Stimulated activated CD8-positive, alpha-beta memory T cell treated with anti-CD3 and anti-CD28 coated beads, Interleukin-7, amount 100 ng/mL, for 48 hours (primary cell): Measurements from ENCODE around the gene LCOR.

Source experiments
- DNase-seq, 2 donors: peaks; one replicate each; pipeline ENCODE4 v3.0.0-alpha.2; 2020; ENCODE audit warnings: low read depth in 1 of 2; ENCODE audit errors: extremely low read depth in 1 of 2

The LCOR gene

DNA sequence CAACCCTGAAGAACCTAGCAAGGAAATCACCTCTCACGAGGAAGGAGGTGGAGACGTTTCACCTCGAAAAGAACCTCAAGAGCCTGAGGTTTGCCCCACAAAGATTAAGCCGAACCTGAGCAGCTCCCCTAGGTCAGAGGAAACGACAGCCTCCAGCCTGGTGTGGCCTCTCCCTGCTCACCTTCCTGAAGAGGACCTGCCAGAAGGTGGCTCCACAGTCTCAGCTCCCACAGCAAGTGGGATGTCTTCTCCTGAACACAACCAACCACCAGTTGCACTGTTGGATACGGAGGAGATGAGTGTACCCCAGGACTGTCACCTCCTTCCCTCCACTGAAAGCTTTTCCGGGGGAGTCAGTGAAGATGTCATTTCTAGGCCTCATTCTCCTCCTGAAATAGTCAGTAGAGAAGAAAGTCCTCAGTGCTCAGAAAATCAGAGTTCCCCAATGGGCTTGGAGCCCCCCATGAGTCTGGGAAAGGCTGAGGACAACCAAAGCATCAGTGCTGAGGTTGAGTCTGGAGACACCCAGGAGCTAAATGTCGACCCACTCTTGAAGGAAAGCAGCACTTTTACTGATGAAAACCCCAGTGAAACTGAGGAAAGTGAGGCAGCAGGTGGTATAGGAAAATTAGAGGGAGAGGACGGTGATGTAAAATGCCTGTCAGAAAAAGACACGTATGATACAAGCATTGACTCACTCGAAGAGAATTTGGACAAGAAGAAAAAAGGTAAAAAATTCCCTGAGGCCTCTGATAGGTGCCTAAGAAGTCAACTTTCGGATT lies 150.2 kb downstream of the LCOR start:
- no peak for DNase-seq

DNA sequence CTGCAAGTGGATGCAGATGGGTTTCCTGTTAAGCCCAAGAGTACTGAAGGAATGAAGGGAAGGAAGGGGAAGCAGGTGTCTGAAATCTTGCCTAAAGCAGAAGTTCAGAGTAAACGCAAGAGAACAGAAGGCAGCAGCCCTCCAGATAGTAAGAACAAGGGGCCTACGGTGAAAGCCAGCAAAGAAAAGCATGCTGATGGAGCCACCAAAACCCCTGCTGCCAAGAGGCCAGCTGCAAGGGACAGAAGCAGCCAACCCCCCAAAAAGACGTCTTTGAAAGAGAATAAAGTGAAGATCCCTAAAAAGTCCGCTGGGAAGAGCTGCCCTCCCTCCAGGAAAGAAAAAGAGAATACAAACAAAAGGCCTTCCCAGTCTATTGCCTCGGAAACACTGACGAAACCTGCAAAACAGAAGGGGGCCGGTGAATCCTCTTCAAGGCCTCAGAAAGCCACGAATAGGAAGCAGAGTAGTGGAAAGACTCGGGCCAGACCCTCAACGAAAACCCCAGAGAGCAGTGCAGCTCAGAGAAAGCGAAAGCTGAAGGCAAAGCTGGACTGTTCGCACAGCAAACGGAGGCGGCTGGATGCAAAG lies 152.5 kb downstream of the LCOR start:
- DNase-seq, result no peak

DNA sequence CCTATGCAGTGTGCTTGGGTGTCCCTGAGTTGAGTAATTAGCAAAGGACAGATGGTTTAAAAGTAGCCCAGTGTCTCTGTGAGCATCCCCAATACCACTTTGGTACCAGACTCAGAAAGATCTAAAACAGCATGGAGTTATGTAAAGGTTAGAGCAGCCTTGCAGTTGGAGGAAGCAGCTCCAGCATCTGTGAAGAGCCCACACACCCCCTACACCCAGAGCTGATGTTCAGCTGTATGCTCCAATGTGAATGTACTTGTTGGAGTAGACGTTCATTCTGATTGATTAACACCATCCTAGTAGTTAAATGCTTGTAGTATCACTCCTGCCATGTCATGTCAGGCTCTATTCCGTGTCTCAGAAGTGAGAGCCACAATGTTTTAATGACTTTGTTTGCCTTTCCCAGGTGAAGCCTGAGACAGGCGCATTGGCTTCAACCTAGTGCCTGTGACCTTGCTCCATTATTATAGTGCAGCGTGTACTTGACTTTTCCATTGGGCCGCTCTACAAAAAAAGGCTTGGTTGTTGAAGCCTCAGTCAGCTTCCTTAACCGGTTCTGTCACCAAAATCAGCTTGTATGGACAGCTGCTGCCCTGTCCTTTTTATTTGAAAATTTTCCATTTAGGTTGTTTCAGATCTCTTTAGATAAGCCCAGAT lies 154.2 kb downstream of the LCOR start:
- no peak for DNase-seq

DNA sequence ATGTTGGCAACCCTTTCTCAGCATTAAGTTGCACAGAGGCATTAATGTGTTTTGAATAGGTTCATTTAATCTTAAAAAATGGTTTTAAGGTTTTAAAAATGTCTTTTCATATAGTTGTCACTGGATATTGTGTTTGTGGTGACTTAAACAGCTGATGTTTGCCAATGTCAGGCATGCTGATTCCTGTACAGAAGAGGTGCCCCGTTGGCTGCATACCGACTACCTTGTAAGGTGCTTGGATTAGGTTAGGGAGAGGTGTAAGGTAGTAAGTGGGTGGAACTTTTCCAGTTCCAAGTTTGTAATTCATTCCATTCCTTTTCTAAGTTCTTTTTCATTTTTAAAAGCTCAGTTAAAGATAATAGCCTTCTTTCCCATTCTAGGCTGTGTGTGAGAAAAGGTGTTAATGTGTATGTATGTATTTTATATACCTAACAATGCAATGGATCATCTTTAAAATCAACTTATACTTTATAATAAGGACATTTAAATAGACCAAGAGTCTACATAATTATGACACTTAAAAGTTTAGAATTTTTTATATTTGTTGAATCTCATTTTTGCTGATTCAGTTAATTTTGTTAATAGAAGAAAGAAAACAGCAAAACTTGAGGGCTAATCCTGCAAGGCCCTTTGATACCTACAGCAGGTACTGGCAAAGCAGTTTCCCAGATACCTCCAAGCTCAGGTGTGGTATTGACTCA lies 155.2 kb downstream of the LCOR start:
- no peak for DNase-seq

DNA sequence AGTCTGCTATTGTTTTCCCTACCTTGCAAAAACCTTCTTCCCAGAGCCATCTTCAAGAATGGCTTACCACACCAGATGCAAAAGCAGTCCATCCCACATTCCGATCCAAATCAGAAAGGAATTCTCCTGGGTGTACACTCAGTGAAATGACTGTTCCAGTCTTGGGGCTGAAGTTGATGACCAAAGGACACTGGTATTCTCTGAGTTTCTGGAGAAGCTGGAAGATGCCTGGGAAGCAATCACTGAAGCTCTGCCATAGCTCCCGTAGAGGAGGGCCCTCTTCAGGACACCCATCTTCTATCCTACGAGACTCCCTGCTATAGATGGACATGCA lies 155.7 kb downstream of the LCOR start:
- no peak for DNase-seq

DNA sequence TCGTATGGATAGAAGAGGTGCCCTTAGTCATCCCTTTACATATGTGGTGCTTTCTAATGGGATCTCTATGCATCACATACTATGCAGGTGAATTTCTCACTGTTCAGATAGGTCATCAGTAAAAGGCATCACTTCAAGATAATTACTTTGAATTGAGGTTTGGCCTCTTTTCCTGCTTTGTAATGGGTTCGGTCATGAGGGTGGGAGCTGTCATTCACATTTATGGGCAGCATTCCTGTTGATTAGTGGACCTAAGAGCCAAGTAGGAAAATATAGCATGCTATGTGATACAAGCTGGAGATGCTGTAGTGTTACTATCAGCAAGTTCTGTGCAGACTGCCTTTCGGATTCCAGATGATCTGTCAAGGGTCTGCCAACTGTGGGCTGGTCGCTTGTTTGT lies 156.3 kb downstream of the LCOR start:
- DNase-seq, result no peak

DNA sequence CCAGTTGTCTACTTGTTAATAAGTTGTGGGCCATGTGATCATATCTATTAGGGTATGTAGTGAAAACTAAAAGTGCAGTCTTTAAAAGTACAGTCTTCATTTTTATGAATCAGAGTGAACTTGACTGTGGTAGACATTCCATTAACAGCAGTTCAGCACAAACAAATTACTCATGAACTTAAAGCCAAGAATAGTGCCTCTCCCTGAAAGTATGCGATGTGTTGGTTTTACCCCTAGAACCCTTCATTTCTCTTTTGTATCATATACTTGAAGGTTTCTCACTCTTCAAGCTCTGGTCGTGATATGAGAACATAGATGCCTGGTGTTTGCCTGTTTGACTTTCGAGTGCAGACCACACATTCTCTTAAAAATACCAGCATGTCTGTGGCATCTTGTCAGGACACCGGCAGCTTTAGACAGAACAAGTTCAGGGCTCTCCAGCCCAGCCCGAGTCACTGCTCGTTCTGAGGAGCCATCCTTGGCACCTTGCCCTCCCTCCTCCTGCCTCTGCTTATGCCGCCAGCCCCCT lies 159.3 kb downstream of the LCOR start:
- no peak for DNase-seq

DNA sequence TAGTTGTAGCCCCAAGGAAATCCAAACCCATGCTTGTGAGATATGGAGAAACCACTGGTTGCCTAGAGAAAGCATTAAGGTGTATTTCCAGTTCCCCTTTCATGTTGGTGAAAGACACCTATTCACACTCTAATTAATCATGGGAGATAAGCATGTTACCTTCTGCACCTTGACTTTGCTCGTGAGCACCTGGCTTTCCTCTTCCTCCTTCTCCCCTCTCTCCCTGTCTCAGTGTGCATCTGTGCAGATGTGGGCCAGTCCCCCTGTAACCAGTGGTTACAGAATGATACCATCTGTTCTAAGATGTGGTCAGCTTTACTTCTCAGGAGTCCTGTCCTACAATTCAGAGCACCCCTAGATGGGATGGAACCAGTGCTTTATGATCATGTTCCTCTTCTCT lies 160.6 kb downstream of the LCOR start:
- no peak for DNase-seq

DNA sequence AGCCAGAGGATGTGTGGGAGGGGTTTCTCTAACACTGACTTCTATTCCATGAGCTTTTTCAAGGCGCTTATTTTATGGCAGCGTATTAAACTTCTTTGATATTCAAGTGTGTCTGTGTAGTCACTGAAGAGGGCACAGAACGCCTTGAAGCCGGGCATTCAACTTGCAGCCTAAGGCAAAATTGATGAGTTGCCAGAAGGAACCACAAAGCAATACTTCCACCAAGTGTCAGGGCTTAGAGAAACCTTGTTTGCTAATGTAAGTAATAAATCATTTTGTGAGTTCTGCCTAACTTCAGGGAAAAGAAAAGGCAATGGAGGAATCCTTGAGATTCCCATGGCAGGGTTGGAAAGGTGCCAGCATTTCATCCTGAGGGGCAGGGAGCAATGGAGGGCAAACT lies 163.8 kb downstream of the LCOR start:
- DNase-seq, result no peak

DNA sequence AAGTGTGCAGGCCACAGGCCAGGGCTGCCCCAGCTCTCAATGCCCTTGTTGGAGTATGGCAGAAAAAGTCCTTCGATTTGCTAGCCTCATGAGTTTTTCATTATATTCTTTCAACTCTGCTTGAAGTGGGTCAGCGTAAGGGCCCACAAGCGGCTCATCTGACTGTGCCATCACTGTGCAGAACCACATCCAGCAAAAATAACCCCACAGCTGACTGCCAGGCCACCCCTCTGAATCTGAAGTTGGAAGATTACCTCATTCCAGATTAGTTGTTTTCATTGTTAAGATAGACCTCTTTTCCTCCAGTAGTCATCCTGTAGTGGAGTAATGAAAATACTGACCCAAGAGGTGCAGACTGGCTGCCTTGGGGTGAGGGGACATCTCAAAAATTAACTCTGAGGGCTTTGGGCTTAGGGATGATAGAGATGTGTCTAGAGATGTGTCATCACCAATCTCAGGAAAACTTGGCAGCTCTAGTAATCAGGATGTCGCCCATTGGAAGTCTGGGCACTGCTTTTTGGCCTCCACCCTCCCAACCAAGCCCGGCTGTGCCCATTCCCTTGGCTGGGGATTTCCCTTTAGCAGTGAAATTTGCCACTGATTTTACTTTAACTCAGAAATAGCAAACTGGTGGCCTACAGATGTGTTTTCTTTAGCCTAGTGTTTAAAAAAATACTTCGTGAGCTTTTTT lies 164.3 kb downstream of the LCOR start:
- DNase-seq, result no peak

DNA sequence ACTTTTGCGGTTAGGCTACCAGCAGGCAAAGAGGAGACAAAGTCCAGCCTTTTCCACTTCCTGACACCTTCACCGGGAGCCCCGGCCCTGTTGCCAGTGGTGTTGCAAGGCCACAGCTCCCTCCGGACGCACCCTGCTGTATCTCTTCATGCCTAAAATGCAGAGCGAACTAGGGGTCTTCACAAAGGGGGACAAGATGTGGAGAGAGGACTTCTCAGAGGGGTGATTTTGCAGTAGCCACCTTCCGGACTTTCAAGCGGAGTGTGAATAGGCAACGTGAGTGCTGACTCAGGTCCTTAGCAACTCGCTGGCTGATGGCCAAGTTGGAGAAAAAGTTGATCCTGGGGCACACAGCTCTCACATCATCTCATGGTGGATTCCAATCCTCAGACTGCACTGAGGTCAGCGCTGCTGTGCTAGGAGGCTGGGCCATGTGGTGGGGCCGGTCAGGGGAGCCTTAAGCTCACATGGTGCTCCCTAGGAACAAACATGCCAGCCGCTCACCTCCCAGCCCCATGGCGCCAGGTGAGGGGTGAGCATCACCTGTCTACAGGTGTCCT lies 166.3 kb downstream of the LCOR start:
- DNase-seq, result no peak

DNA sequence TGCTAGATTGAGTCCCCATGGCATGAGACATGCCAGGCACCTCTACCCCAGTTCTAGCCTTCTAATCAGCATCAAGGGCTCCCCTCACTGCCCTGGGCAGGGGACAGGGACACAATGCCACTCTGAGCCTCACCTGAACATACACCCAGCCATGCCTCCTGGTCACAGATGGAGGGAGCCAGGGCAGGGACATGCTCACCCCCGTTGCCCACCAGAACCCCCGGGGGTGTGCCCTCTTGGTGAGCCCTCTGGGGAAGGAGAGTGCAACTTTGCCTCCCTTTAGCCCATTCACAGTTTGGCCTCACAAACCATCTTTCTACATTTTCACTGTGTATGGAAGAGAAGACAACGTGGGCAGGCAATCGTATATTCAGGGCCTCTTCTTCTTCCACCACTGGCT lies 167.2 kb downstream of the LCOR start:
- DNase-seq, result no peak

DNA sequence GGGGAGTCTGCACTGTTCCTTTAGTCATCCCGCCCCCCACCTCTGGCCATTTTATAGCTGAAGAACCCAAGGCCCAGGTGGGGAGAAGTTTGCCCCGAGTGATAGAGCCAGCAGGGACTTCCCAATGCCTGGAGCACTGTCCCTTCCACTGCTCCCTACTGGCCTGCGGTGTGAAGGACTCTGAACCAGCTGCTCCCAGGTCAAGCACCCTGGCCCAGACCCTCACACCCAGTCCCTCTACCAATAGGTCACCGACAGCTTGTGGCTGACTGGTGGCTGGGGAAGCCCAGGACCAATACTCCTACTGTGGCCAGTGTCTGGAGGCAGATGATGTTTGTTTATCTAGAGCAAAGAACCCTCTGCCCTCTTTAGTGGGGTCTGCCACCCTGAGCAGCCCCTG lies 167.9 kb downstream of the LCOR start:
- no peak for DNase-seq

DNA sequence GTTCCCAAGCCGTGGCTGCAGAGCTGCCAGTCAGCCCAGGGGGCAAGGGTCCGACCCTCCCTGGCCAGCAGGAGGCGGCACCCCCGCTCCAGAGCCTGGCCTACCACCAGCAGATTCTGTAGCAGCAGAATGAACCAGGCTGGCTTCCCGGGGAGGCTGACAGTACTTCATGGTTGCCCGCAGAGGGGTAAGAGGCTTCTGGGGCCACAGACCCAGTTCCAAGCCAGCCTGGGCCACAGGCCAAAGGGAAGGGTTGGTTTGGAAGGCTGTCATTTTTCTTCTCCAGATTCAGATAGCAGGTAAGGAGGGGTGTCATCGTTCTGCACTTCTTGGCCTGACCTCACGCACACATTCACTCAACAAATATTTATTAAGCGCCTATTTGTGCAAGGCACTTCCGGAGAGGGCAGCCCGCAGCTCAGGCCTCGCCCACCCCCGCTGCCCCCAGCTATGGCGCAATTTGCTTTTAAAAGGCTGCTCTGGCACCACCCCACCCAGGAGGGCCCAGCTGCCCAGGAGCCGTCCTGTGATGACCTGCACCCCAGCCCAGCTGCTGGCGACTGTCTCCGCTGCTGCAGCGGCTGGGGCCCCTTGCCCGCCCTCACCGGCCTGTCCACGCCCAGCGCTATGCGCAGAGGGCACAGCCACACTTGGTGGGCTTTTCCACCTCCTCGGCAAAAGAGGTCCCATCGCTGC lies 168.5 kb downstream of the LCOR start:
- no peak for DNase-seq

DNA sequence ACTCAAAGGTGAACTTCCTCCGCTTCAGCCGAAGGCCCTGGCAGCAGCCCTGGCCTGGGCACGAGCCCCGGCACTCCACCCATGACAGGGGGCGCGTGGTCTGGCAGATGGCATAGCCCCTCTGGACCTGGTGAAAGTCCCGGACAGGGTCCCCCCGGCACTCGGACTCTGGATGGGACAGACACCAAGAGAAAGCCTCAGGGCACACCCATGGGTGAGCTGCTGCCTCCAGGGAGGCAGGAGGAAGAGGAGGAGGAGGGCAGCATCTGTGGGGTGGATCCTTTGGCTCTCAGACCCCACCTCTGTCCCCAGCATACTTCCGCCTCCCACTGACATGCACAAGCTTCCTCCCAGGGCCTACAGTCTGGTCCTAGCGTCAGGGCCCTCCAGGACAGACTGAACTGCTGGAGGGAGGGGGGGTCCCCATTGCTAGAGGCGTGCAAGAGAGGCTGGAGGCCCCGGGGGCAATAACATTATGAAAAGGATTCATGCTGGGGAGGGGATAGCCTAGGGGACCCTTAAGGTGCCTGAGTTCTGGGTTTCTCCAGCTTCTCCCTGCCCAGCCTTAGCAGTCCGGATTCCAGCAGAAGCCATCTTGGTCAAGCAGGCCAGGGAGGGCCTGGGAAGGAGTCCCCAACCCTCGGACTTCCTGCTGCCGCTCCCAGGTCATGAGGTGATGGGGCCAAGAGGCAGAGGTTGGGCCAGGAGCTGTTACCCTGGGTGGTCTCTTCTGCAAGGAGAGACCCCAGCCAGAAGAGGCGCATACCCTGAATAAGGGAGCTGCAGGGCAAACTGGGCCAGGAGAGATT lies 169.3 kb downstream of the LCOR start:
- DNase-seq, result no peak

DNA sequence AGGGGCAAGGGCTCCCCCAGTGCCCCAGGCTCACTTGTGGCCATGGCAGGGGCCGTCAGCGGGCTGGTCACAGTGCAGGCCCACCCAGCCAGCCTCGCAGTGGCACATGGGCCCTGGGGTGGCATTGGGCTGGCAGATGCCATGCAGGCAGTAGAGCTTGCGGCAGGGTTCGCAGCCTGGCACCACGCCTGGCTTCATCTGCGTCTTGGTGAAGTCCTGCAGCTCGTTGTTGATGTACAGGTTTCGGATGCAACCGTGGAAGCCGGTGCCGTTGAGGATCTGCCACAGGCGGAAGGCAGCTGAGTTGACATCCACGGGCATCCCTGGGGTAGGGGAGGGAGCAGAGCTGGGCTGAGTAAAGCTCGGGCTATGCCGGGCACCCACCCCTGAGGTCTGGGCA lies 170.6 kb downstream of the LCOR start:
- no peak for DNase-seq

DNA sequence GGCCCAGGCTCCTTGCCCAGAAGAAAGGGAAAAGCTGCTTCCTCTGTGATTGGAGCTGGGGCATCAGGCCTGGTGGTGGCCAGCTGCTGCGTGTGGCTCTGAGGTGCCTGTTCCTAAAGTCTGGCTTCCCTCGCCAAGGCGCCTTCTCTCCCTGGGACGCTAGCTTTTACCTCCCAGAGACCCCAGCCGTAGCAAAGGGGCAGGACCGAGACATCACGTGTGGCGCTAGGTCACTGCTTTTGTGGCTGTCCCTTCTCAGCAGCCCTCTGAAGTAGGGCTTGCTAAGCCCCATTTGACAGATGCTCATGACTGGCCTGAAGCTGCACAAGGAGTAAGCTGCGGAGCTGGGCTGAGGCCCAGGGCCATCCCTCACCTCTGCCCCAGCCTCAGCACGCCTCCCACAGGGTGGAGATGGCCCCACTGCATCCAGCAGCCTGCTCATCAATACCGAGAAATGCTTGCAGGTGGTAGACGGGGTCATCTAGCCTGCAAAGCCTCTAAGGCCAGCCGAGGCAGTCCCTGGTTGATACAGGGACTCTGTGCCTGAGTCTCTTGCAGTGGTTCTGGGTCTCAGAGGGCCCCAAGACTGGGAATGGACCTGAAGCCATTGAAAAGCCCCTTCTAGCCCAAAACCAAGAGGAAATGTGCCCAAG lies 171.2 kb downstream of the LCOR start:
- DNase-seq, result no peak

DNA sequence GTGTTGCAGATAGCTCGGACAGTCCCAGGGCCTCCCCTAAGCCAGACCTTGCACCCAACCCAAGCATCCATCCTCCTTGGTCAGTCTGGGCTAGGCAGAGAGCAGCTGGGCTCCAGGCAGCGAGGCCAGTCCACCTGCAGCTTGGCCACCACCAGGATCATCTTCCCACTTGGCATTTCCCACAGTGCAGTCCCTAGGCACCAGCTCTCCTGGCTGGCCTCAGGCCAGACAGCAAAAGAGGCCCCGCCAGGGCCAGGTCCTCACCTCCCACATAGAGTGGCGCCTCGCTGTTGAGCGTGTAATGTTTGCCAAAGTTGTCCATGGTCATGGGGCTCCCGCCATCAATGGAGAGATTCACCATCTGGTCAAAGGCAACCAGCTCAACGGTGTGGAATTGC lies 171.7 kb downstream of the LCOR start:
- DNase-seq, result no peak

DNA sequence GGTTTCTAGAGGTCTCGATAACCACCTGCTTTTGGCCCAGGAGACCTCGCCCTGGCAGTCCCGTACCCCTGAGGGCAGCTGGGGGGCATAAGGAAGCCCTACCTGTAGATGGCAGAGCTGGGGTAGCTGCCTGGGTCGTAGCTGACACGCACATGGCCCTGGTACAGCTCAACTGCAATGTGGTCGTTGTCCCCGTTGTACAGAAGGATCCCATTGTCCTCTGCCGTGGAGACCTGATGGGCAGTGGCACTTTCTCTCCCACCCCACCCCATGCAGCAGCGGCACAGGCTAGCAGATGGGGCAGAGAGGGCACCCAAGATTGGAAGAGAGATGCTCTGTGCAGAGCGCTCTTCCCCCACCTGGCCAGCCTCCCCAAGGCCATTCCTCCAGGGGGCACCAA lies 172.5 kb downstream of the LCOR start:
- no peak for DNase-seq
